ENCODE measurements around the gene FAM50B.

DNA sequence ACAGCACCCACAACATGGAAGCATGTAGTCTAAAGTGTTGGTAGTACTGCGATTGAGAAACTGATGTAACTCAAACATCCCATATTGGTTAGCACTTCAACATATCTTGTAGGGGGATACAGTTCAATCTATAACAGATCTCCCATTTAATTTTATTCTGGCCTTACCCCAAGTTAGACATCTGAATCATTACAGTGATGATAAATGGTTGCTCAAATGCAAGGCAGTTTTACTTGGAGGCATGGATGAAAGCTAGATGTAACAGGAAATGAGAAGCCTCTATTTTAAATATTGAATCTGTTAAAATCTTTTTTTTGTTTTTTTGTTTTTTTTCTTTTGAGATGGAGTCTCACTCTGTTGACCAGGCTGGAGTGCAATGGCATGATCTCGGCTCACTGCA lies 44.2 kb upstream of the FAM50B start:
- TF ChIP-seq ZNF331 (CRISPR knock-in tag; IDR thresholded peaks at IDR 0.05; ENCODE audit: low read depth) (no peak), CTCF (conservative IDR thresholded peaks at IDR 0.05; ENCODE audit: low read depth in 2 of 2) (no peak)

All from GM23338 (cell line).